ENCODE results near the gene CTSE. TPM values are rescaled to one million over a fixed set of nuclear protein-coding genes. Genes with fewer than 3 reads are reported as not detected.

The CTSE gene
- total and polyA plus RNA-seq, 2 of the 4 experiments (the other 2 are of a cell fraction), result not detected

GRCh38 chr1:206014601-206015000 is 9.1 kb downstream of the CTSE start:
- no peak overlapping the region for H2BK20ac ChIP-seq (ENCODE audit: low read depth, low read length)
- H3K56ac ChIP-seq (ENCODE audit: extremely low read depth, insufficient read depth, low read length), result no peak overlapping the region
- H2BK15ac ChIP-seq (ENCODE audit: low read depth, low read length), result no peak overlapping the region
- H3K9ac ChIP-seq (ENCODE audit: low read depth, low read length), result no peak overlapping the region
- no peak overlapping the region for H3K27ac ChIP-seq (ENCODE audit: insufficient read depth, low read length)
- H3K9me1 ChIP-seq (ENCODE audit: insufficient read depth, low read length), result no peaks in the 10 kb centered on the region
- dilution Hi-C loops (cut with HindIII; ENCODE audit: low sequenced_read_pairs, unreplicated experiment), result no loop called here
- no peaks in the 10 kb centered on the region for H3K36me3 ChIP-seq (ENCODE audit: control insufficient read depth, insufficient read depth, low read length)
- no peak overlapping the region for H3K4me2 ChIP-seq (ENCODE audit: low read depth, low read length)
- H2AK5ac ChIP-seq (ENCODE audit: low read depth, low read length), result no peak overlapping the region
- ChIA-PET CTCF (no interaction called here), POLR2A (ENCODE audit: unreplicated experiment) (no interaction called here)
- H3K27me3 ChIP-seq (ENCODE audit: control insufficient read depth, insufficient read depth, low read length), result peaks cover 43% of the 10 kb centered on the region
- H4K20me1 ChIP-seq (ENCODE audit: insufficient read depth, low read length), result no peaks in the 10 kb centered on the region
- no peak overlapping the region for H4K5ac ChIP-seq (ENCODE audit: low read depth, low read length)
- intact Hi-C loops (cut with micrococcal nuclease), result no loop called here
- no peak overlapping the region for H3K14ac ChIP-seq (replicated peaks; ENCODE audit: low read depth, low read length)
- no peak overlapping the region for H3K4me3 ChIP-seq (ENCODE audit: insufficient read depth, low read depth, low read length)
- H2AFZ ChIP-seq (replicated peaks; ENCODE audit: low read length, poor library complexity), result no peak overlapping the region
- ATAC-seq (ENCODE audit: low read depth), result no peak
- H3K18ac ChIP-seq (ENCODE audit: low read depth, low read length), result no peak overlapping the region
- no peak overlapping the region for H4K91ac ChIP-seq (ENCODE audit: insufficient read depth, low read depth, low read length)
- no peak for DNase-seq
- in situ Hi-C loops (cut with MboI; ENCODE audit: low sequenced_read_pairs), result no loop called here
- H2AK9ac ChIP-seq (replicated peaks; ENCODE audit: low read depth, low read length, poor library complexity), result no peak overlapping the region
- no peaks in the 10 kb centered on the region; the same call in 1 of the 2 replicates for H3K9me3 ChIP-seq (ENCODE audit: control insufficient read depth, insufficient read depth, low read length)
- no peak overlapping the region for H2BK120ac ChIP-seq (ENCODE audit: low read depth, low read length)
- no peak overlapping the region for H4K8ac ChIP-seq (ENCODE audit: low read depth in 2 of 2, low read length in 2 of 2)
- no peak overlapping the region for H2BK5ac ChIP-seq (ENCODE audit: low read depth, low read length, poor library complexity, severe bottlenecking)
- TF ChIP-seq MAZ (IDR thresholded peaks at IDR 0.05; ENCODE audit: borderline replicate concordance, low read depth, low read length), result no peak
- no peak for TF ChIP-seq NFE2L2 (IDR thresholded peaks at IDR 0.05; ENCODE audit: low read depth, low read length)
- no peak for TF ChIP-seq RCOR1 (IDR thresholded peaks at IDR 0.05; ENCODE audit: insufficient replicate concordance, low read length)
- TF ChIP-seq FOS (IDR thresholded peaks at IDR 0.05; ENCODE audit: low read depth, low read length), result no peak
- TF ChIP-seq RFX5 (IDR thresholded peaks at IDR 0.05; ENCODE audit: low read depth, low read length), result no peak
- no peak for TF ChIP-seq MAFK (IDR thresholded peaks at IDR 0.05; ENCODE audit: low read depth, low read length)
- no peak for TF ChIP-seq SMC3 (IDR thresholded peaks at IDR 0.05; ENCODE audit: low read depth, low read length)
- TF ChIP-seq CHD1 (IDR thresholded peaks at IDR 0.05; ENCODE audit: low read depth, low read length), result no peak
- no peaks in the 10 kb centered on the region for H3K79me1 ChIP-seq (ENCODE audit: low read depth in 1 of 2, low read length in 2 of 2)
- no peak overlapping the region for H3K4ac ChIP-seq (ENCODE audit: low read depth, low read length)
- no peak overlapping the region for H3K23ac ChIP-seq (ENCODE audit: low read depth, low read length)
- H3K4me1 ChIP-seq (ENCODE audit: control insufficient read depth, insufficient read depth, low read length), result no peaks in the 10 kb centered on the region
- no TSS peak for BruUV-seq (replicated peaks)
- WGBS, 2 experiments (ENCODE audit: extremely low coverage in 2 of 2, insufficient read length in 1 of 2), result 63% methylated on average over 1 of the region's 5 CpGs; no CpG with 5 or more reads in 1 of the 2 experiments
